ENCODE data around the gene CEP295NL.
"Not testable (repeated sequence)": the region's sequence is repeated elsewhere in the genome, so short reads cannot be mapped to it uniquely, and the experiment has no call there.

The CEP295NL gene, protein sequence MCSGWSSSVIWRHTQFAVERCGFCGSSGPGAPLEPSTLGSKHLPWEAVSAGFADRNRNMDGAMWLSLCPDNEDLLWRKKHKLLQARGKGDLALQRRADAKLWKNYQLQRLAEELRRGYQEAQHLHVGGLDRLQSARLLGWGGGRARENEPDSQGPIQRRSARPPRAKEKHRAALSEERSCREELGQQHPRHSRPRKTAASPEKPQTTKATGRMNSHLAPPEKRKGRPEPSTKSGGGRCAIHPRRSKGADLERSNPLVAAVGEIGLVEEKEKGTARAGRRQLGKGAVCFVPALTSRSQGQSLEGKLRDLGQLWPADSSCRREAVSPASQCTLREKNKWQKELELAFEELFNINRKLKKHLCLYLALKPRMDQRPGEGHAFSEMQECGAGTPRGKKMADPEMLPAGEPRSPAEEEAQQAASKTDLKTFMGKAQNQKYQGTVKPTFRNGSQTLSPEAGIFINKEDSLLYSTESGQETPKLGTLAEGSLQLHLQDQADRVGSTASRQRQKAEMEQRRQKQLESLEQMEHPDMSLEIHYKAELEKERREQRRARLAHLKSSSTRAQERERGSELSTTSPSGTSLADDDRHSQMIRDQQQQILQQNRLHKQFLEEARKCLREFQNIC

DNA sequence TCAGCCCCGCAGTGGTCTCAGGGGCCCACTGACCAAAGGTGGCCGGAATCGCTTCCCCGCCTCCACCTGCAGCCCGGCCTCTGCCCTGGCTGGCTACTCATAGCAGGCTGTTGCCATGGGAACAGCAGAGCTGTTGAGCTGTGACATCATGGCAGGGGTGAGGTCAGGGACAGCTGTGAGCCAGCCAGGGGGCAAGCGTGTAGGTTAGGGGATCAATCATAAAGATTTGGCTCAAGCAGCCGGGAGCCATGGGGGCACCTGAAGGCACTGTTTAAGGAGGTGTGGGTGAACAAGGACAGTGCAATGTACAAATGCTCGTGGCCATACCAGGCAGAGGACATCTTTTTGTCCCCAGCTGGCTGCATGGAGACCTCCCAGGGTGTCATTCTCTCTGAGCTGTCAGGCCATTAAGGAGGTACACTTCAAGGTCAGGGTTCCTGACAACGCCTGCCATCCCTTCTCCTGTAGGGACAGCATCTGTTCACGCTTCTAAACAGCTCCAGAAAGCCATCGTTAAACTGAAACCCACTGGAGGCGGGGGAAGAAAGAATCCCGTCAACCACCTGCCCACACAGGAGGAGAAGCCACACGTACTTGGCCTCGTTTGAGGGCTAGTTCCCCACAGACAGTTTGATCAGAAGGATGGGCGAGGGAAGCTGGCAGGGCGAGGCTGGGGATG lies at the start of gene CEP295NL:
CEP295NL (minus strand) TSS at position 101 of the 679 bp plus-strand sequence. CDS start 1,373 bp downstream, outside the sequence.
- peak; percentile 53 for DNase-seq (ENCODE audit: low read depth)

DNA sequence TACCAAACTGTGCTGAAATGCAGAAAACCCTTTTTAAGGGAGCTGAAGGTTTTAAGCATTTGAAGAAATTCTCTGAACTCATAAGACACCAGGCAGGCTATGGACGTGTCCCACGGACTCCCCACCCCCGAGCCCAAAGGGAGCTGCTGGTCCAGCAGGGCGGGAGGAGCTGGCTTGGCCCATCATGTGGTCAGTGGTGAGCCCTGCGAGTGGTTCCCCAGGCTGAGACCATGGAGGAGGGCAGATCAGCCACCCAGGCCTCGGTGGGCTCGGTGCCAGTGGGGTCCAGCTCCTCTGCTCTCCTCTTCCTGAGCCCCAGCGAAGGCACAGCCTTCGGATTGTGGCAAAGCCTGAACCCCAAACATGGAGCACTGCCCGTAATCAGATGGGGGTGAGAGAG lies 49.7 kb upstream of the CEP295NL start:
- DNase-seq (ENCODE audit: low read depth): no peak

DNA sequence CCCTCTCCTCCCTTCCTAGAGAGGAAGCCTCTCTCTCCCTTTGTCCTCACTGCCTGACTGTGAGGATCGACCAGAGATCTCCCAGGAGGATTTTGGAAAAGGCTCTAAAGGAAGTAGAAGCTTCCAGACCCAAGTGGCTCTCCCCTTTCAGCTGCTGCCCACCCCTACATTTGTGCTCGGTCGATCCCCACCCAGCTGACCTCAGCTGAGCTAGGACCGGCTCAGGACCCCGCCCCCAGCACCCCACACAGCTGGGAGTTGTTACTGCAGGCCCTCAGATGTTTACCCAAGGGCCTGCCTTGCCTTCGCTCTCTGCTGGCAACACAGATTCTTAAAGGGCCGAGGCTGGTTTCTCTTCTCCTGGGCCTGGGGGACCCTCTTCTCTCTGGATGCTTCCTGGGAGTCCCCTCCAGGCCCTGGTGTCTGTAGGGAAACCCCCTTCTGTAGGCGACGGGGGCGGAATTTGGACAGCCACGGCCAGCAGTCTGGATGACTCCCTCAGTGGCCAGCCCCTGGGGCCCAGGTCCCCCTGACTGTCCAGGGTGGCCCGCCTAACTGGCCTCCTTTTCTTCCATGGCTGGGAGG lies 49.1 kb upstream of the CEP295NL start:
- no peak for DNase-seq (ENCODE audit: low read depth)

- no peak for DNase-seq (ENCODE audit: low read depth)
Observed at GRCh38 chr17:78950870-78951269, 47.9 kb upstream of the CEP295NL start.

DNA sequence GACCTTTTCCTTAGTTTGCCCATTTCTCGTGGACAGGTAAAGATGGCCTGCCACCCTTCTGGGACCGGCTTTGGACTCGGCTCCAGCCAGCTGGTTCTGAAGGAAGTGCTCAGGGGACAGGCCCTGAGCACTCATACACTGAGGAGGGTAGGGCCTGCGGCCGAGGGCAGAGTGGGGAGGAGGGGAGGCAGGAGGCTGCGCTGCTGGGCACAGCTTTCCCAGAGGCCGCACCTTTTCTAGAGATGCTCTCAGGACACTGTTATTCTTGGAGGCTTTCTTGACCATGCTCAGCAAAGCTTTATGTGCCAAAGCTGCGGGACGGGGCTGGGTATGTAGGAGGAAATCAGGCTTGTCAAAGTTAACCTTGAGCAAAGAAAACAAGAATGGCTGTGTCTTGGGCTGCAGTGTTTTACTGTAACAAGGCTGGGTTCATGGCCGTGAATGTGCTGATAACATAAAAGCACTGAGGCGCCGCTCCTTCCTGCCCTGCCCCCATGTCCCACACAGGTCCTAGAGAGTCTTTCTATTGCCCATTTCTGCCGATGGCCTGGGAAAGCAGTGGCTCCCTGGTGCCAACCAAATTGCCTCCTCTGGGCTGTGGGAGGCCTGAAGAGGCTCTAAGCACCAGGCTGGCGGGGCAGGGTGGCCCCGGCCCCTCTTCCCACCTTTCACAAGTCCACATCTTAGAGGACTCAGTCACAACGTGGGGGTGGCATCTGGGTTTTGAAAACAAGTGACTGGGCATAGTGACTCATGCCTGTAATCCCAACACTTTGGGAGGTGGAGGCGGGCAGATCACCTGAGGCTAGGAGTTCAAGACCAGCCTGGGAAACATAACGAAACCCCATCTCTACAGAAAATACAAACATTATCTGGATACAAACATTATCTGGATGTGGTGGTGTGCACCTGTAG lies 44.5 kb upstream of the CEP295NL start:
- no peak for DNase-seq (ENCODE audit: low read depth)

- no peak for DNase-seq (ENCODE audit: low read depth)
Observed at GRCh38 chr17:78946631-78947030, 43.6 kb upstream of the CEP295NL start.

GRCh38 chr17:78946131-78946530 lies 43.1 kb upstream of the CEP295NL start:
- no peak for DNase-seq (ENCODE audit: low read depth)

- DNase-seq (ENCODE audit: low read depth): not testable (repeated sequence)
Observed at GRCh38 chr17:78945455-78945854, 42.5 kb upstream of the CEP295NL start.

- DNase-seq (ENCODE audit: low read depth): no peak
Observed at GRCh38 chr17:78944956-78945355, 42.0 kb upstream of the CEP295NL start.

GRCh38 chr17:78944026-78944425 lies 41.0 kb upstream of the CEP295NL start:
- DNase-seq (ENCODE audit: low read depth): no peak

- DNase-seq (ENCODE audit: low read depth): peak; percentile 53
Observed at GRCh38 chr17:78940708-78941107, 37.7 kb upstream of the CEP295NL start.

- no peak for DNase-seq (ENCODE audit: low read depth)
Observed at GRCh38 chr17:78940258-78940657, 37.3 kb upstream of the CEP295NL start.

DNA sequence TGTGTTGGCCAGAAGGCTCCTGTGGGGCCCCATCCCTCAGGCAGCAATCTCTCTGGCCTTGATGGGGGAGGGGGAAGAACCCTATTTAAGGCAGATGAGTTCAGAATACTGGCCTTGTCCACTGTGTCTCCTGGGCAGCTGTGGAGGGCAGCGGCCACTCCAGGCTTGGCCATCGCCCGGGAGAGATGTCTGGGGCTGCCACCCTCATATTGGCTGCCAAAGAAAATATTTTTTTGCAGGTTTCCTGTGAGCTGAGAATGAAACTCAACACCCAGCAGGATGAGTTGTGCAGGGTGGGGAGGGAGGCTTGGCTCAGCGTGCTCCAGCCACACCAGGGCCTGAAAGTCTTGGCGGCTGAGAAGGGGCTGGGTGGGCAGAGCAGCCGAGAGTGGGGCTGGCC lies 36.6 kb upstream of the CEP295NL start:
- DNase-seq (ENCODE audit: low read depth): no peak

- no peak for DNase-seq (ENCODE audit: low read depth)
Observed at GRCh38 chr17:78937561-78937960, 34.6 kb upstream of the CEP295NL start.

GRCh38 chr17:78935419-78936323 lies 32.7 kb upstream of the CEP295NL start:
- DNase-seq (ENCODE audit: low read depth): peak; percentile 99

- DNase-seq (ENCODE audit: low read depth): peak; percentile 40
Observed at GRCh38 chr17:78934681-78935418, 31.8 kb upstream of the CEP295NL start.

GRCh38 chr17:78933959-78934568 lies 31.1 kb upstream of the CEP295NL start:
- peak; percentile 96 for DNase-seq (ENCODE audit: low read depth)

GRCh38 chr17:78933025-78933958 lies 30.3 kb upstream of the CEP295NL start:
- peak; percentile 100 for DNase-seq (ENCODE audit: low read depth)
